Osteoblast (primary cell): ENCODE results near the gene RPUSD2. TPM values are rescaled to one million over a fixed set of nuclear protein-coding genes. Genes with fewer than 3 reads are reported as not detected.

Source experiments
- DNase-seq: peaks from one replicate; pipeline ENCODE4 v3.0.0; 2011; ENCODE audit warnings: low spot score, mixed read lengths; ENCODE audit not compliant: insufficient read length; ENCODE audit errors: missing footprints
- H2AFZ ChIP-seq: 2 replicates; pipeline ENCODE4 v1.6.0; 2011; ENCODE audit warnings: mild to moderate bottlenecking, low read length
- H3K27ac ChIP-seq: 2 replicates; pipeline ENCODE4 v1.5.1; 2011; ENCODE audit warnings: mild to moderate bottlenecking, low read depth, low read length, moderate library complexity
- H3K27me3 ChIP-seq: 2 replicates; pipeline ENCODE4 v1.6.0; 2012; ENCODE audit warnings: mild to moderate bottlenecking, control low read depth, inconsistent platforms, low read length, moderate library complexity; ENCODE audit not compliant: insufficient read depth
- H3K36me3 ChIP-seq: 2 replicates; pipeline ENCODE4 v1.5.1; 2011; ENCODE audit warnings: mild to moderate bottlenecking, low read length, control low read depth, moderate library complexity; ENCODE audit not compliant: insufficient read depth
- H3K4me1 ChIP-seq: 2 replicates; pipeline ENCODE4 v1.5.1; 2011; ENCODE audit warnings: mild to moderate bottlenecking, low read length, control low read depth, moderate library complexity; ENCODE audit not compliant: insufficient read depth
- H3K4me2 ChIP-seq: 2 replicates; pipeline ENCODE4 v1.6.0; 2011; ENCODE audit warnings: mild to moderate bottlenecking, low read length; ENCODE audit not compliant: insufficient read depth
- H3K4me3 ChIP-seq: fragments of 200-600 bp; sonication (generic); 3 replicates; pipeline ENCODE4 v1.5.1; 2012; ENCODE audit warnings: mild to moderate bottlenecking, low read length, inconsistent platforms; ENCODE audit not compliant: insufficient read depth
- H3K79me2 ChIP-seq: 2 replicates; pipeline ENCODE4 v1.6.0; 2012; ENCODE audit warnings: mild to moderate bottlenecking, low read length, control low read depth, inconsistent platforms; ENCODE audit not compliant: insufficient read depth
- H3K9me3 ChIP-seq: 2 replicates; pipeline ENCODE4 v1.5.1; 2011; ENCODE audit warnings: low read depth, low read length, control low read depth
- H4K20me1 ChIP-seq: 2 replicates; pipeline ENCODE4 v1.6.0; 2012; ENCODE audit warnings: mild to moderate bottlenecking, low read length, control low read depth; ENCODE audit not compliant: insufficient read depth
- CTCF ChIP-seq: IDR thresholded peaks from 2 replicates; pipeline ENCODE4 v1.5.1; 2011; ENCODE audit warnings: mild to moderate bottlenecking, low read depth, low read length, moderate library complexity; ENCODE audit errors: extremely low read depth
- total RNA-seq: library from RNA; depleted of rRNA; stranded (reverse); fragments of >200 nt; gene quantifications from 2 replicates; pipeline ENCODE4 v1.2.3, GENCODE V29; 2012

The RPUSD2 gene
- total RNA-seq, 1 donor: 9.0 TPM

DNA sequence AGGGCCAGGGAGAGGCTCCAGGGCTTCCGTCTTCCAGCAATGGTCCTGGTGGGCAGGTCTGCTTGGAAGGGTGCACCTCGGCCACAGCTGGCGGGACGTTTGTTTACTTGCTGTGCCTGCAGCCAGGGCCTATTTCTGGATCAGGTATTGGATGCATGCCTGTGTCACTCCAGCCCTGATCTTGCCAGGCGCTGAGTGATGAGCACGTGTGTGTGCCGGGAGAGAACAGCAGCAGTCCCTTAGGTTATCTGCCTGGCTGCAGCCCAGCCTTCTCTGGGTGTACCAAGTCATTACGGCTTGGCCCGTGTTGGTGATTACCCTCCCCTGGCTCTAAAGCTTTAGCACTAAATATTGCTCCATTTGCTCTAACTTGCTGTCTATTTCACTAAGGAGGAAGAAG lies 19.2 kb upstream of the RPUSD2 start:
- Histone ChIP-seq H3K79me2 (no peaks in the 10 kb centered on the region), H3K9me3 (no peaks in the 10 kb centered on the region), H3K4me3 (no peak overlapping the region), H2AFZ (no peak overlapping the region), H4K20me1 (no peaks in the 10 kb centered on the region), H3K36me3 (peaks cover 21% of the 10 kb centered on the region), H3K27me3 (no peaks in the 10 kb centered on the region), H3K4me1 (no peaks in the 10 kb centered on the region), H3K4me2 (no peak overlapping the region), H3K27ac (no peak overlapping the region)
- TF ChIP-seq CTCF: no peak
- DNase-seq: no peak

GRCh38 chr15:40550341-40551037 lies 18.6 kb upstream of the RPUSD2 start:
- Histone ChIP-seq H3K27me3 (no peaks in the 10 kb centered on the region), H2AFZ (no peak overlapping the region), H3K79me2 (no peaks in the 10 kb centered on the region), H3K9me3 (no peaks in the 10 kb centered on the region), H3K4me1 (no peaks in the 10 kb centered on the region), H3K36me3 (peaks cover 26% of the 10 kb centered on the region), H3K4me3 (no peak overlapping the region), H4K20me1 (no peaks in the 10 kb centered on the region), H3K4me2 (no peak overlapping the region), H3K27ac (no peak overlapping the region)
- no peak for TF ChIP-seq CTCF
- no peak for DNase-seq

- H3K36me3 ChIP-seq: peaks cover 37% of the 10 kb centered on the region
Measured at GRCh38 chr15:40554161-40554525, 15.0 kb upstream of the RPUSD2 start.

GRCh38 chr15:40555876-40556275 lies 13.2 kb upstream of the RPUSD2 start:
- Histone ChIP-seq H3K4me2 (no peak overlapping the region), H3K27me3 (no peaks in the 10 kb centered on the region), H3K4me3 (no peak overlapping the region), H3K9me3 (no peaks in the 10 kb centered on the region), H3K79me2 (peaks cover 13% of the 10 kb centered on the region), H3K36me3 (peaks cover 34% of the 10 kb centered on the region), H3K27ac (no peak overlapping the region), H4K20me1 (peaks cover 3% of the 10 kb centered on the region), H3K4me1 (no peaks in the 10 kb centered on the region), H2AFZ (no peak overlapping the region)
- no peak for DNase-seq
- no peak for TF ChIP-seq CTCF

More at GRCh38 chr15:40554161-40554525, 15.0 kb upstream of the RPUSD2 start:
- Histone ChIP-seq H3K27me3 (no peaks in the 10 kb centered on the region), H3K9me3 (no peaks in the 10 kb centered on the region), H3K4me3 (no peak overlapping the region), H3K4me2 (no peak overlapping the region), H4K20me1 (peaks cover 3% of the 10 kb centered on the region), H3K79me2 (no peaks in the 10 kb centered on the region), H2AFZ (no peak overlapping the region), H3K27ac (no peak overlapping the region), H3K4me1 (no peaks in the 10 kb centered on the region)
- no peak for TF ChIP-seq CTCF
- no peak for DNase-seq
